Keratinocyte (primary cell): Measurements from ENCODE around the gene CDH22.

Experiments
- EZH2 ChIP-seq: IDR thresholded peaks from one replicate; pipeline ENCODE4 v1.6.1; 2012; ENCODE audit warnings: inconsistent platforms, mild to moderate bottlenecking, low read length, moderate library complexity
- TF ChIP-seq, protein P1 (sequence below), 3 experiments: IDR thresholded peaks in 1 of 3; conservative IDR thresholded peaks in 1 of 3; optimal IDR thresholded peaks in 1 of 3; 2 replicates in 2 of 3; 3 replicates in 1 of 3; pipeline versions ENCODE3 to v1.5.1; 2011; ENCODE audit warnings: low read length in 3 of 3, mild to moderate bottlenecking in 3 of 3, moderate library complexity in 2 of 3, control low read depth in 1 of 3, inconsistent platforms in 1 of 3; ENCODE audit not compliant: insufficient read depth in 2 of 3; ENCODE audit errors: extremely low read depth in 1 of 3

DNA sequence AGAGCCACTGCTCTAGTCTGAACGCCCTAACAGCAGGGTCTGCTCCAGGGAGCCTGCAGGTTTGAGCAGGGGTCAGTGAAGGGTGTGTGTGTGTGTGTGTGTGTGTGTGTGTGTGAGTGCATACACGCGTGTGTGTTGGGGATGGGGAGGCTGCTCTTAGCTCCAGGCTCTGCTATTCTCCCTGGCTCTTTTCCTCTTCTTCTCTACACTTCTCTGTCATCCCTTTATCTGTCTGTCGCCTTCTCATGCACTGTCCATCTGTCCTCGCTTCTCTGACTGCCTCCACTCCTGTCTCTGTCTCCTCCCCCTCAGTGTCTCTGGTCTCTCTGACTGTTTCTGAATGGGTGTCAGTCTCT is 3.4 kb upstream of the CDH22 start:
- TF ChIP-seq, protein P1, sequence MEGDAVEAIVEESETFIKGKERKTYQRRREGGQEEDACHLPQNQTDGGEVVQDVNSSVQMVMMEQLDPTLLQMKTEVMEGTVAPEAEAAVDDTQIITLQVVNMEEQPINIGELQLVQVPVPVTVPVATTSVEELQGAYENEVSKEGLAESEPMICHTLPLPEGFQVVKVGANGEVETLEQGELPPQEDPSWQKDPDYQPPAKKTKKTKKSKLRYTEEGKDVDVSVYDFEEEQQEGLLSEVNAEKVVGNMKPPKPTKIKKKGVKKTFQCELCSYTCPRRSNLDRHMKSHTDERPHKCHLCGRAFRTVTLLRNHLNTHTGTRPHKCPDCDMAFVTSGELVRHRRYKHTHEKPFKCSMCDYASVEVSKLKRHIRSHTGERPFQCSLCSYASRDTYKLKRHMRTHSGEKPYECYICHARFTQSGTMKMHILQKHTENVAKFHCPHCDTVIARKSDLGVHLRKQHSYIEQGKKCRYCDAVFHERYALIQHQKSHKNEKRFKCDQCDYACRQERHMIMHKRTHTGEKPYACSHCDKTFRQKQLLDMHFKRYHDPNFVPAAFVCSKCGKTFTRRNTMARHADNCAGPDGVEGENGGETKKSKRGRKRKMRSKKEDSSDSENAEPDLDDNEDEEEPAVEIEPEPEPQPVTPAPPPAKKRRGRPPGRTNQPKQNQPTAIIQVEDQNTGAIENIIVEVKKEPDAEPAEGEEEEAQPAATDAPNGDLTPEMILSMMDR (optimal IDR thresholded peaks at IDR 0.05 in 1 of 3, IDR thresholded peaks at IDR 0.05 in 1 of 3, conservative IDR thresholded peaks at IDR 0.05 in 1 of 3; ENCODE audit: extremely low read depth in 1 of 3, insufficient read depth in 2 of 3, low read length in 3 of 3): no peak
- TF ChIP-seq EZH2: no peak
